ENCODE data around the gene FUCA2.

GRCh38 chr6:143468026-143468425 lies 43.5 kb downstream of the FUCA2 start:
- TF ChIP-seq CTCF (conservative IDR thresholded peaks at IDR 0.05; ENCODE audit: low read depth in 2 of 2), result no peak
- no peak for TF ChIP-seq REST (IDR thresholded peaks at IDR 0.05; ENCODE audit: unreplicated experiment)
- no peak for TF ChIP-seq EZH2 (IDR thresholded peaks at IDR 0.05; ENCODE audit: low read depth, unreplicated experiment)
- no peak for TF ChIP-seq POLR2AphosphoS5 (IDR thresholded peaks at IDR 0.05; ENCODE audit: low read depth)
- TF ChIP-seq ZNF331 (CRISPR knock-in tag; IDR thresholded peaks at IDR 0.05; ENCODE audit: low read depth), result no peak
- TF ChIP-seq CREB1 (CRISPR knock-in tag; IDR thresholded peaks at IDR 0.05; ENCODE audit: low read depth), result no peak
- no peak for TF ChIP-seq ZNF114 (CRISPR knock-in tag; IDR thresholded peaks at IDR 0.05)
- TF ChIP-seq EZH2phosphoT487 (IDR thresholded peaks at IDR 0.05; ENCODE audit: unreplicated experiment), result no peak
- no peak for TF ChIP-seq ETS1 (IDR thresholded peaks at IDR 0.05)
- no peak for TF ChIP-seq JUNB (IDR thresholded peaks at IDR 0.05; ENCODE audit: unreplicated experiment)
- no peak for TF ChIP-seq ZNF462 (CRISPR knock-in tag; IDR thresholded peaks at IDR 0.05)
- TF ChIP-seq STAT1 (IDR thresholded peaks at IDR 0.05; ENCODE audit: unreplicated experiment), result no peak

Measured in GM23338 (cell line).